Stimulated activated CD4-positive, alpha-beta T cell treated with anti-CD3 and anti-CD28 coated beads, Interleukin-4, amount 100 ng/mL, for 24 hours (primary cell): ENCODE measurements around the gene CUX1.

Source experiments
- DNase-seq: peaks from one replicate; pipeline ENCODE4 v3.0.0-alpha.2; 2020

The CUX1 gene

GRCh38 chr7:102283477-102284189, 466.2 kb downstream of the CUX1 start:
- no peak for DNase-seq

DNA sequence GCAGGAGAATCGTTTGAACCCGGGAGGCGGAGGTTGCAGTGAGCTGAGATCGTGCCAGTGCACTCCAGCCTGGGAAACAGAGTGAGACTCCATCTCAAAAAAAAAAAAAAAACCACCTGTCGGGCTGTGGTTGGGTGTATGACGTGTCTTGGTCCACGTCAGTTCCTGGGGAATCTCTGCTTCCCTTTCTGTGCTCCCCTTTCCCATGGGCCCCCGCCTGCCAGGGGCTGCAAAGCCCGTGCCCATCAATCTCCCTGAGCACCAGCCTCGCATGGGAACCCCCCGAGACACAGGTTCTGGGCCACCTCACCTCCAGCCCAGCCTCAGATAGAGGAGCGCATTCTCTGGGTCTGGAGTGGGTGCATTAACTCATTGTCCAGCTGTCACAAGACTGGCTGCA, 467.0 kb downstream of the CUX1 start:
- no peak for DNase-seq

DNA sequence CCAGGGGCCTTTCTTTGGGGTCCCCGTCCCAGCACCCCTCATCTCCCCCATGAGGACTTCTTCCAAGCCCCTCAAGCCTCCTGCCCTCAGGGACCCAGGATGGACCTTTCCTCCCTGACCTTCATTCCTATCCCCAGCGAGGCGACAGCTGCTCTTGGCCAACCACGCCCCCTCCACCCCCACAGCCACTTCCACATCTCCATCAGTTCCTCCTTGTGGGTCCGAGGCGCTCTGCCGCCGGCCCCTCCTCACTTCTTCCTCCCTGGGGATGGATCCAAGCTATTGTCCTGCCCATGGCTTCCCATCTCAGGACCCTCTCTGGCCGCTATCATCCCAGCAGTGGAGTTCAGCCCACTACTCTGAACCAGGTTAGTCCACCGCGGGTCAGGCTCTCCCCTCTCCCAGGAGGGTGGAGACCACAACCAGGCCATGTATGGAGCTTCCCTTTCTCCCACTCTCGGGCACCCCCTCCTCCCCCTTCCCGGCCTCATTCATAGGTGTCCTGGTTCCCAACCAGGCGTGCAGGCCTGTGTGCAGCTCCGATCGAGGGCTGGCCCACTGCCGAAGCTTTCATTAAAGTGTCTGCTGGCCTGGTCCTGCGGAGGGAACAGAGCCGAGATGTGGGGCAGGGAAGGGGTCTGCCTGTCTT, 467.6 kb downstream of the CUX1 start:
- DNase-seq, result no peak

DNA sequence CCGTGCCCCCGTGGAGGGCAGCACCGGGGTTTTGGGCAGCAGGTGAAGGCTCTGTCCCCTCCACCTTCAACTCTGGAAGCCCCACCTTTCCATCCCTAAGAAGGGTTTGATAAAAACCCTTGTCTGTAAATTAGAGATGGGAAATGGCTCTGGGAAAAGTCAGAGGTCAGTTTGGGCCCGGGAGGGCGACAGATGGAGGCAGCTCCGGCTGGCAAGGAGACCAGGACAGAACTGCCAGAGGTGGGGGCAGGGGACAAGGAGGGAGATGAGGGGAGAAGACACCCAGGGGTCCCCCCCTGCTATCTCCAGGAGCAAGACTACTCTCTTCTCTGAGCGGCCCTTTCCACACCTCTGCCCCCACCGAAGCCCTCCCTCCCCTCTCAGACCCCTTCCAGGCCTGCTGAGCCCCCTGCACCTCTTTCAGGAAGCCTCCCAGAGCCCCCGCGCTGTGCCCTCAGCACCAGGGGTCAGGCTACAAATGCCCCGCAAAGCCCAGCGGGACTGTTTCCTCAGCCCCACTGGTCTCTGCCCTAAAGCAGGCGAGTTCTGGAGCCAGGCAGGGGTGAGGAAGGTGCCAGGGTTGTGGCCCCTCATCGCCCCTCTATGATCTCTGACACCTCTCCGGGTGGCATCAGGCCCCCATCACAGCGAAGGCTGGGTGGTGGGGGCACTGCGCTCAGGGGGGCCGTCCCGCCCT, 468.3 kb downstream of the CUX1 start:
- DNase-seq, result no peak

GRCh38 chr7:102286237-102287110, 469.0 kb downstream of the CUX1 start, which contains the start of gene SH2B2:
Gene SH2B2 (plus strand): TSS chr7:102286868. CDS start chr7:102300551, 13,683 bp downstream.
- DNase-seq, result no peak

DNA sequence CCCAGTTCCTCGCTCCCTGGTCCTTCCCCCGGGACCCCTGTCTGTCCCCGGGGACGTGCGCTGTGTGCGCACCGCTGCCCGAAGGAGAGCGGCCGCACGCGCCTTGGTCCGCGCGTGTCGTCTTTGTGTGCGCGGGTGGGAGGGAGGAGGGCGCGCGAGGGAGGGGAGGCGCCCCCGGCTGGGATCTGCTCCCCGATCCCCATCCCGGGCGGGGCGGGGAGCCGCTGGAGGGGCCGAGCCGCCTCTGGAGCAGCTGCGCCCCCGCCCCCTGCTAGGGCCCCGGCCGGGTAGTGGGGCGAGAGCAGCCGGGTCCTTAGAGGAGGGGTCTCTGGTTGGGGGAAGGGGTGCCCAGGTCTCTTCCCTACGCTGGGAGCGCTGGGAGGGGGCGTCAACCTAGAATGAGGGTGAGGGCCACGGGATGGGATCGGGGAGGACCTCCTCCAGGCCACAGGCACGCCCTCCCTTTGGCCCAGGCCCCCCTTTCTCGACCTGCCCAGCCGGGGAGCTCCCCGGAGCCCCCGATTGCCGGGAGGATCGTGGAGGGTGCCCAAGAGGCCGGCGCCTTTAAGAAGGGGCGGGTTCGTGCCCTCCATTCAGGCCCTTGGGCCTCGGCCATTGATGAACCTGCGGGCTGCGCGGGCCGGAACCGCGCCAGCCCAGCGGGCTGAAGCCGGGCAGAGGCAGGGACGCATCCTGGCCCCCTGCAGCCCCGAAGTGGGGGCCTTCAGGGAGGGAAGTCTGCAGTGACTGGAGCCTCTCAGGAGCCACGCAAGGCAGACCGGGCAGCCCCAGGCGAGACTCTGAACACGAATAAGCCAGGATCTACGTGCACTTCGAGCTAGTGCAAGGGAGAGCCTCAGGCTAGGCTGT, 469.9 kb downstream of the CUX1 start:
- no peak for DNase-seq

DNA sequence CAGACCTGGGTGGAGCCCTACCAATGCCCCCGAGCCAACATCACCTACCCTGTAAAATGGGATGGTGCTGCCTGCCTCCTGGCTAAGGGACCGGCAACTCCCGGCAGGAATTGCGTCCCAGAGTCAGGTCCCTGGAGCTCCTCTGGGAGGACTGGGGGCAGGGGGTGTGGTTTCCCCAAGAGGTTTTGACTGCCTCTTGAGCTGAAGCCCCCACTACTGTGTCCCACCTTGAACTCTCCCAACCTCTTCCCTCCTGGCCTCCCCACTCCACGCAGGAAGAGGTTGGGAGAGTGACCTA, 470.5 kb downstream of the CUX1 start:
- DNase-seq, result no peak

DNA sequence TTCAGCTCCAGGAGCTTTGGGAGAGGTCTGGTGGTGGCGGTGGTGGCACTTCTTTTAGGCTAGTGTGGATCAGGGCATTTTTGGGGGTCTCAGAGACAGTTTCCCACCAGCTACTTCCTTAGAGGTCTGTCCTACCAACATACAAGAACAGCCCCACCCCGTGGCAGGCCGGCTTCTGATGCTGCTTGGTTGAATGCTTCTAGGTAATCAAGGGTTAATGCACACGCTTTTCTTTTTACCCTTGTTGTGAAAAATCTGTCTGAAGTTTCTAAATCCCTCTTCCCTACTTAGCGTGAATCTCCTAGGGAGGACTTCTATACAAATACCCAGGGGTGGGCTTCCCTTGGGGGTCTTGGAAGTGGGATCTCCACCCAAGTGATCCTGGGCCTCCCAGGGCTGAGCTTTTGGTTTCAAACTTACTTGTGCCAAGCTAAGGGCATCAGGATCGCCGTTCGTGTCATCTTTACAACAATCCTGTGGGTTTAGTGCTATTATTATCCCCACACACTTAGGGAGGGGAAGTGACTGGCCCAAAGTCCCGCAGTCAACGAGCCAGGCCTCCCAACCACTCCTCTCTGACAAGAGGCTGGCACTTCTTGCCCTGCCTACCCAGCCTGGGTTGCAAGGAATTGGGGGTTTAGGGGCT, 471.0 kb downstream of the CUX1 start:
- DNase-seq, result no peak

DNA sequence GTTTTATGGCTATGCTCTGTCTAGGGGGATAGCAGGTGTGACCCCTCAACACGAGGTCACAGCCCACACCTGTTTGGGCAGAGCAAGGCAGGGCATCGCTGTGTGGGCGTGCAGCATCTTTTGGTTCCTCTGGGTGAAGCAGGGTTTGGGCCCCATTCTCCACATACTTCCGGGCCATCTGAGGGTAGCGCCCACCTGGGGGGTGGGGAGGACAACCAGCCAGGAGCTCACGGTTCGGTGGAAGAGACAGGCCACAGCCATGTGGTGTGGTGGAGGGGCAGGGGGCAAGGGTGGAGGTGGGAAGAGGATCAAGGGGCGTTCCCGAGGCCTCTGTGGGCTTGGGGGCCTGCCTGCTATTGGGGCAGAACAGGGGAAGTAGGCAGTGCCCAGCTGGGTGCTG, 471.6 kb downstream of the CUX1 start:
- DNase-seq, result no peak

GRCh38 chr7:102291056-102291915, 473.9 kb downstream of the CUX1 start:
- DNase-seq, result no peak

- DNase-seq, result no peak
Observed at GRCh38 chr7:102291916-102292267, 474.5 kb downstream of the CUX1 start.

DNA sequence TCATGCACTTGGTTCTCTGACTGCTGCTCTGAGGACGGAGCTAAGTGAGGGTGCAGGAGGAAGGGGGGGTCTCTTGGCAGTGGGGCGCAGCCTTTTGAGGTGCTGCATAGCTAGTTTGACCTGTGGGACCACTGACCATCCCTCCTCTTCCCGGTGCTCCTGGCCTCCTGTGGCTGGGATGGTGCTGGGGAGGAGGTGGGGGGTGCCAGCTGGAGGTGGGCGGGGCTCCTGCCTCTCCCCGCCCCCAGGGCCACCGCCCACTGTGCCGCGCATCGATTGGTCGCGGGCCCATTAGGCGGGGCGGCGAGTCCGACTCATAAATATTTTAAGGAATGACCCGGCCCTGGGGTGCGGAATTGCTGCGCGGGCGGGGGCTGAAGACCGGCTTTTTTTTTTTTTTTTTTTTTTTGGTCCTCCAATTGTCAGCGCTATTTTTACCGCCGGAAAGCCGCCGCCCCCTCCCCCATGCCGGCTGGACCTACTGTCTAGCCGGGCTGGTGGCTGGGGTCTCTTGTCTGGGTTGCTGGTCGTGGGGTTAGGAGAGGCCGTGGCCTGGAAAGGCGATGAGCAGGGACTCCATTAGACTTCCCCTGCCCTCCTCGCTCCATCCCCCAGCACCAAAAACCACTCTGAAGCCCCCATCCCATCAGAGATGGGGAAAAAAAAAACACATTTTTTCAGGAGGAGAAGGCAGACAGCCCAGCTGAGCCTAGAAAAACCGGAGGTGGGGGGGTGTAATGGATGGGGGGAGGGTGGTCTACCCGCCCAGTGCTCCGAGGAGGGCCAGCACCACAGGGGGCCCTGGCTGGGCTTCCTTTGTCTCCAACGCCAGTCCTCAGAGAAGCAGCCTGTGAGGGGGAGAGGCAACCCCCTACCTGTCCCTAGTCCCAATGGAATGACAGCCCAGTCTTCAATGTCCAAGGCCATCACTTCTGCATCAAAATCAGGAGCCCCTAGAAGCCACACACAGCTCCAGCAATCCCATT, 475.7 kb downstream of the CUX1 start:
- DNase-seq, result no peak

GRCh38 chr7:102294589-102294988, 477.2 kb downstream of the CUX1 start:
- DNase-seq, result no peak

DNA sequence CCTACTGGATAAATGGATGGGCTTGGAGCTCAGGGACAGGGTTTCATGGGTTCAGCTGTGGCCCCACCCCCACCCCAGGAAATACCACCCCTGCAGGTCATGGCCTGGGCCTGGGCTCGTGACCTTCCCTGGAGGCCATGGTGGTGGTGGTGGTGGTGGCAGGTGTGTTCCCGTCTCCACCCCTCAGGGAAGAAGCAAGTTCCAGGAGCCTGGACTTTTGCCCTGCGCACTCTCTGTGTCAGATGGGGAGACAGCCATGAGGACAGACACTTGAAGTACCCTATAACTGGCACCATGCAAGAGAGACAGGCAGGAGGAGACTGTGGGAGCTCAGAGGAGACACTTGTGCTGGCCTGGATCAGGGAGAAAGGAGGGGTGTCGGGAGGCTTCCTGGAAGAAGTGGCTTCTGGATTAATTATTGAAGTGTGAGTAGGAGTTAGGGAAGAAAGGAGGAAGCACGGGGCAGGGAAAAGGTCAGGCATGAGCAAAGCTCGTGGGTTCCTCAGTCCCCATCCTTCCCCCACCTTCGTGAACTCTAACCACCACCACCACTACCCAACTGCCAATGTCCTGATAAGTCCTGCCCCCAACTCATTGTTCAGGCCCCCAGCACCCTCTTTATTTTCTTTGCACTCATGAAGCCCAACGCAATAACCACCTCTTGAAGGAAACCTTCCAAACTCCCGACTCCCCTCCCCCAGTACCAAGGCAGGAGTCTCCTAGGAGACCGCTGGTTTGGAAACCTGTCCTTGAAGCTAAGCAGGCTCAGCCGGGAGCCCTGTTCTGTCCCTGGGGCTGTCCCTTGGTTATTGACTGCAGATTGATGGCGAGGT, 478.1 kb downstream of the CUX1 start:
- no peak for DNase-seq

DNA sequence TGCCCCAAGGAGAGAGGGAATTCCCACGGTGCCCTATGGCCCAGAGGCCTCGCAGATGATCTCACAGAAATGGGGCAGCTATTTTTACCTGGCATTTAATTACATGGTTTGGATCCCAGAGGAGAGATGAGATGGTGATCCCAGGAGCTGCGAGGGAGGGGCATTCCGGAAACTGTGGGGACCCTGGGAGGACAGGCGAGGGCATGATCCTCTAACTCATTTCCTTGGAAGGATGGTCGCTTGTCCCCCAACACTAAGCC, 478.7 kb downstream of the CUX1 start:
- no peak for DNase-seq

DNA sequence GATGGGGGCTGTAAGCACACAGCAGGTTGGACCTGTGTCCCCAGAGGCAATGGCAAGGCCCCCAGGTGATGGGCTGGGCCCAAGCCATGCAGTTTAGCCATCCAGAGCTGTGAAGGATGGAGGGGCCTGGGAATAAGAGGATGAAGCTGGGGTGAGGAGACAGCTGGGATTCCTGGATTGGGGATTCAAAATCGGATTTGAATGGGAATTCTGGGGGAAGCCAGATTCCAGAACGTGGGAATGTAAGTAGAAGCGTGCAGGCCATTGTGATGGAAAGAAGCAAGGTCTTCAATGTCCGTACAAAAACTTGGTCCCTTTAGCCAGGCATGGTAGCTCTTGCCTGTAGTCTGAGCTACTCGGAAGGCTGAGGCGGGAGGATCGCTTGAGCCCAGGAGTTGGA, 479.1 kb downstream of the CUX1 start:
- no peak for DNase-seq

- no peak for DNase-seq
Observed at GRCh38 chr7:102297487-102298218, 480.2 kb downstream of the CUX1 start.

- no peak for DNase-seq
Observed at GRCh38 chr7:102300643-102301221, 483.3 kb downstream of the CUX1 start.
